Fibroblast of lung (primary cell): ENCODE data around the gene IL4I1.

Experiments
- EZH2 ChIP-seq: IDR thresholded peaks from 2 replicates; pipeline ENCODE4 v1.5.1; 2012; ENCODE audit warnings: low read length, control low read depth, mild to moderate bottlenecking; ENCODE audit errors: missing control alignments
- TF ChIP-seq, protein P1 (sequence below), 2 donors: IDR thresholded peaks in 1 of 2; conservative IDR thresholded peaks in 1 of 2; 1 replicate in 1 of 2; 2 replicates in 1 of 2; pipeline ENCODE4 v1.5.1; 2011 to 2012; ENCODE audit warnings: low read length in 2 of 2, control low read depth in 1 of 2, inconsistent platforms in 1 of 2, low read depth in 1 of 2, mild to moderate bottlenecking in 1 of 2

DNA sequence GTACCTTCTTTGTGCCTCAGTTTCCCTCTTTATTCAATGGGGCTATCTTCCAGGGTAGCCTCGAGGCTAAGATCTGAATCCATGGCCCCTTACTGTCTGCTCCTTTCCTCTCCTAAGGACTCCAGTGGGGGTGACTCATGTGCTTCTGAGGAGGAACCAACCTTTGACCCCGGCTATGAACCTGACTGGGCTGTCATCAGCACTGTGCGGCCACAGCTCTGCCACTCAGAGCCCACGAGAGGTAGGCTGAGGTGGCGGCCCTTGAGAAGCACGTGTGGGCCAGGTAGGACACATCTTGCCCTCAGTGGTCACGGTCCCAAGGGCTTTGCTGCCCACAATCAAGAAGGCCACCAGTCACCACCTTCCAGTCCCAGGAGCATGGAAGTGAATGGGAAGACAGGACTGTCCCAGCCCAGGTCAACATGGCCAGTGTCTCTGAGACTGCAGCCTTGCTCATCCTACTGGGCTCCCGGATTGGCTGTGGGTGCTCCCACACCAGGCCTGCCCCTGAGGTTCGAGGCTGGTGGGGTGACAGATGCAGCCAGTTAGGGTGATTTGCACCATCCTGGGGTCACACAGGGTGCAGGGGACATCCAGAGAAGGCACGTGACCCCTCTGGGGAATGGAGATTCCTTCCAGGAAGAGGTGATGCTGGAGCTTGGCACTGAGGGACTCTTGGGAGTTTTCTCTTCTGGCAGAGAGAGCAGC is 16.4 kb downstream of the IL4I1 start:
- TF ChIP-seq, protein P1, sequence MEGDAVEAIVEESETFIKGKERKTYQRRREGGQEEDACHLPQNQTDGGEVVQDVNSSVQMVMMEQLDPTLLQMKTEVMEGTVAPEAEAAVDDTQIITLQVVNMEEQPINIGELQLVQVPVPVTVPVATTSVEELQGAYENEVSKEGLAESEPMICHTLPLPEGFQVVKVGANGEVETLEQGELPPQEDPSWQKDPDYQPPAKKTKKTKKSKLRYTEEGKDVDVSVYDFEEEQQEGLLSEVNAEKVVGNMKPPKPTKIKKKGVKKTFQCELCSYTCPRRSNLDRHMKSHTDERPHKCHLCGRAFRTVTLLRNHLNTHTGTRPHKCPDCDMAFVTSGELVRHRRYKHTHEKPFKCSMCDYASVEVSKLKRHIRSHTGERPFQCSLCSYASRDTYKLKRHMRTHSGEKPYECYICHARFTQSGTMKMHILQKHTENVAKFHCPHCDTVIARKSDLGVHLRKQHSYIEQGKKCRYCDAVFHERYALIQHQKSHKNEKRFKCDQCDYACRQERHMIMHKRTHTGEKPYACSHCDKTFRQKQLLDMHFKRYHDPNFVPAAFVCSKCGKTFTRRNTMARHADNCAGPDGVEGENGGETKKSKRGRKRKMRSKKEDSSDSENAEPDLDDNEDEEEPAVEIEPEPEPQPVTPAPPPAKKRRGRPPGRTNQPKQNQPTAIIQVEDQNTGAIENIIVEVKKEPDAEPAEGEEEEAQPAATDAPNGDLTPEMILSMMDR (conservative IDR thresholded peaks at IDR 0.05 in 1 of 2, IDR thresholded peaks at IDR 0.05 in 1 of 2; ENCODE audit: low read depth in 1 of 2, low read length in 2 of 2): no peak
- TF ChIP-seq EZH2: no peak
